ENCODE data around the gene IGFBP7.

The IGFBP7 gene

DNA sequence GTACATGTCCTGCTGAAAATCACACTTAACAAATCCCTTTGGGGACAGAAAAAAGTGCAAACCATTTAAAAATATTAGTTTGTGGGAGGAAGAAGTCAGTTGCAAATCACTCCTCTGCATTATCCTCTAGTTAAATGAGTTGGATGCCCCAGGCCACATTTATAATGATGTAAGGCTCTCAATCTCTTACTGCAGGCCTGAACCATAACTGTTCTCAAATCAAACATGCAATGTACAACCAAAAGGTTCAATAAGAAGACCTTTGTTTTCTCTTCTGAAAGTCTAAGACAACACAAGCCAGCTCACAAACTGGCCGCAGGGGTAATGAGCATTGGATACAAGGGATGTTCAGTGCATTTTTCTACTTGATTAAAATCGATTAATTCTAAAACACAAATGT, 39.7 kb downstream of the IGFBP7 start:
- TF ChIP-seq, protein P1, sequence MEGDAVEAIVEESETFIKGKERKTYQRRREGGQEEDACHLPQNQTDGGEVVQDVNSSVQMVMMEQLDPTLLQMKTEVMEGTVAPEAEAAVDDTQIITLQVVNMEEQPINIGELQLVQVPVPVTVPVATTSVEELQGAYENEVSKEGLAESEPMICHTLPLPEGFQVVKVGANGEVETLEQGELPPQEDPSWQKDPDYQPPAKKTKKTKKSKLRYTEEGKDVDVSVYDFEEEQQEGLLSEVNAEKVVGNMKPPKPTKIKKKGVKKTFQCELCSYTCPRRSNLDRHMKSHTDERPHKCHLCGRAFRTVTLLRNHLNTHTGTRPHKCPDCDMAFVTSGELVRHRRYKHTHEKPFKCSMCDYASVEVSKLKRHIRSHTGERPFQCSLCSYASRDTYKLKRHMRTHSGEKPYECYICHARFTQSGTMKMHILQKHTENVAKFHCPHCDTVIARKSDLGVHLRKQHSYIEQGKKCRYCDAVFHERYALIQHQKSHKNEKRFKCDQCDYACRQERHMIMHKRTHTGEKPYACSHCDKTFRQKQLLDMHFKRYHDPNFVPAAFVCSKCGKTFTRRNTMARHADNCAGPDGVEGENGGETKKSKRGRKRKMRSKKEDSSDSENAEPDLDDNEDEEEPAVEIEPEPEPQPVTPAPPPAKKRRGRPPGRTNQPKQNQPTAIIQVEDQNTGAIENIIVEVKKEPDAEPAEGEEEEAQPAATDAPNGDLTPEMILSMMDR (conservative IDR thresholded peaks at IDR 0.05; ENCODE audit: control insufficient read depth, insufficient read depth, low read depth, low read length), result no peak
- no peak overlapping the region for H3K4me3 ChIP-seq (ENCODE audit: control insufficient read depth, low read depth, low read length)
- no peak for DNase-seq (ENCODE audit: low read depth)

DNA sequence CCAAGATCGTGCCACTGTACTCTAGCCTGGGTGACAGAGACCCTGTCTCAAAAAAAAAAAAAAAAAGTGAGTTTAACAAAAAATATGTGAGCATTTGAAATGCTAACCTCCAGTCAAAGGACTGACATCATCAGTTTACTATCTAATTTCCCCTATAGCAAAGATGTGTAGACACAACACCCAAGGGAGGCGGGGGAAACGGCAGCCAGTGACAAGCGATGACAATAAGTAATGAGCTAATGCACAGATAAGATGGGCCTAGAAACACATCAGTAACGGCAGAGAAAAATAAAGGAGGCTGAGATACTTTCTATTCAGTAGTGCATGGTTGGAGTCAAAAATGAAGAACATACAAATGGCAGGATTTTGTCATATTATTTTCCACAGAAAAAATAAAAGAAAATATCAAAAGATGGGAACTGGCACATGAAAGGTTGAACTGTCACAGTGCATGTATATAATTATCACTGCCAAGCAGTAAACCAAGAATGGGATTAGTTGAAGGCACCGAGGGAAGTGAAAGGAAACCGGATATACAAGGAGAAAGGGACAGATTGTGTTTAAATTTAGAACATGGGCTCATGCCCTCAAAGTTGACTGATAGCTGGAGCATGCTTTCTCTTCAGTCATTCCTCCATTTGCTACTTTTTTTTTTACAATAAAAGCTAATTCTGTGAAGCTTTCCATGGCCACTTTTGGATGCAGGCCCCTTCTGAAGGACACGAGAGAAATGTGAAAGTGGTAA, 41.8 kb downstream of the IGFBP7 start:
- no peak overlapping the region for H3K4me3 ChIP-seq (ENCODE audit: control insufficient read depth, low read depth, low read length)
- TF ChIP-seq, protein P1 (conservative IDR thresholded peaks at IDR 0.05; ENCODE audit: control insufficient read depth, insufficient read depth, low read depth, low read length), result no peak
- no peak for DNase-seq (ENCODE audit: low read depth)

DNA sequence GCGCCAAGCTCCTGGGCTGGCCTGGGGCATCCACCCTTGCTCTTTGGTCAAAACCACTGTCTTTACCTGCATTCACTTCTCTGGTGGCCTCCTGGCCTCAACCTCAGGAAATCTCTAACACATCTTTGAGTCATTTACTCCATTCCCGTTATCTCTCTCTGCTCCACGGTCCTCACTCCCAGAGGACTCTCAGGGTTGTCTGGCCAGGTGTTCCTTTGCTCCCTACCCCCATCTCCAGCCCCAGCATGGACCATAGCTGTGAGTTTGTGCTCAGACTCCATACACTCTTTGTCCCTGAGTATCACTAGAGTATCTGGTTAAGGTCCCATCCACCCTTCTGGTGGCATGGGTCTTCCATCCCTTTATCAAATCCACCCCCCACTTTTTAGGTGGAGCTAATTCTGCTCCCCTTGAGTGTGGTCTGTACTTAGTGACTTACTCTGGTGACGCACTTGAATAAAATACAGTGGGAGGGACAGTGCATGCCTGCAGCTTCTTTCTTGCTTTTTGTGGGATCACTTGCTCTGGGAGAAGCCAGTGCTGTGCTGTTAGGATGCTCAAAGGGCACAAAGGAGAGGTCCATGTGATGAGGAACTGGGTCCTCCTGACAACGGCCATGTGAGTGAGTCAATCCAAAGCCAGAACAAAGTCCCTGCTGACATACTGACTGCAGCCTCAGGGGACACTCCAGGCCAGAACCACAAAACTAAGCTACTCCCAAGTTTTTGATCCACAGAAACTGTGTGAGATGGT, 44.3 kb downstream of the IGFBP7 start:
- peak overlapping the region; percentile 22 for H3K4me3 ChIP-seq (ENCODE audit: control insufficient read depth, low read depth, low read length)
- TF ChIP-seq, protein P1 (conservative IDR thresholded peaks at IDR 0.05; ENCODE audit: control insufficient read depth, insufficient read depth, low read depth, low read length), result no peak
- DNase-seq (ENCODE audit: low read depth), result peak; percentile 78

DNA sequence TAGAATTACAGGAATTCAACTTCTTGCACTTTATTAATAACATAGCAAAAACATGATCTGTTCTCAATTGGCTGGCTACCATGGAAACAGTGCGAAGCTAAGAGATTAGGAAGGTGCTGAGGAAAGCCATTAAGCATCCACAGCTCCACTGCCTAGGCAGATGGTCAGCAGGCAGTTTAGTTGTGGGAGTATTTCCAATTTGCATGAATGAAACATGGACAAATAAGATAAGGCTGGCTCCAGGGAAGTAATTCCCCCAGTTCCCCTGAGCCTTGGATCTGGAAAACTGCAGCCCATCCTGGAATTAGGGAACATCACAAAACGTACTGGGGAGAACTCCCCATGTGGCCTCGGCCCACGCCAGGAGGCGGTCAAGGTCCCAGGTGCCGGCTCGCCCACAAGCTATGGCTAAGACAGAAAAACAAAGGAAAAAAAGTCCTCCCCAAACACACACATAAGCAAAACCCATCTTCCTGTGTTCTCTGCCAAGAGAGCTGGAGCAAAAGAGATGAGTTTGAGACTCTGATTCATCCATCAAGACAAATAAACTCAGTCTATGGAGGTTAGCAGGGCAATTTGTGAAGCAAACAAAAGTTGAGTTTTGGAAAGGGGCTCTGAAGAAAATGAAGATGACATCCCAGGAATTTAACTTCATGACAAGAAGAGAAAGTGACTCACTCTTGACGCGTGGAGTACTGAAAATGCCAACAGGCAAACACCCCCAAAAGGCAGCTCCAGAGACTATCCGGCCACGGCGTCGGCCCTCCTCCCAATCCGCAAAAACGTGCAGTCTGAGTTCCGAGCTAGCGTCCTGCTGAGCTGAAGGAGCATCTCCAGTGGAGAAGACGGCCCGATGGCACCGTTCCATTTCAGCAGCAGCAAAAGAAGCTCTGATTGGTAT, 45.1 kb downstream of the IGFBP7 start:
- peak; percentile 96 for DNase-seq (ENCODE audit: low read depth)
- TF ChIP-seq, protein P1 (conservative IDR thresholded peaks at IDR 0.05; ENCODE audit: control insufficient read depth, insufficient read depth, low read depth, low read length), result no peak
- H3K4me3 ChIP-seq (ENCODE audit: control insufficient read depth, low read depth, low read length), result peak overlapping the region; percentile 22

DNA sequence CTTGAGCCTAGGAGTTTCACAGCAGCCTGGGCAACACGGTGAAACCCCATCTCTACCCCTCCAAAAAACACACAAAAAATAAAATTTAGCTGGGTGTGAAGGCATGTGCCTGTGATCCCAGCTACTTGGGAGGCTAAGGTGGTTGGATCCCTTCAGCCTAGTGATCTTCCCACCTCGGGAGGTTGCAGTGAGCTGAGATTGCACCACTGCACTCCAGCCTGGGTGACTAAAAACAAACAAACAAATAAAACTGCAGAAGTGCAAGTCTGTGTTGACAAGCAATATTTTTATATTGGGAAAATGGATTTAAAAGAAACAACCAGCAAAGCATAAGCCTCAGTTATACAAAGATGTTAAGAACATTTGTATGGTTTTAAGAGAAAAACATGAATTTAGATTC, 46.1 kb downstream of the IGFBP7 start:
- H3K4me3 ChIP-seq (ENCODE audit: control insufficient read depth, low read depth, low read length), result no peak overlapping the region
- TF ChIP-seq, protein P1 (conservative IDR thresholded peaks at IDR 0.05; ENCODE audit: control insufficient read depth, insufficient read depth, low read depth, low read length), result no peak
- DNase-seq (ENCODE audit: low read depth), result no peak

DNA sequence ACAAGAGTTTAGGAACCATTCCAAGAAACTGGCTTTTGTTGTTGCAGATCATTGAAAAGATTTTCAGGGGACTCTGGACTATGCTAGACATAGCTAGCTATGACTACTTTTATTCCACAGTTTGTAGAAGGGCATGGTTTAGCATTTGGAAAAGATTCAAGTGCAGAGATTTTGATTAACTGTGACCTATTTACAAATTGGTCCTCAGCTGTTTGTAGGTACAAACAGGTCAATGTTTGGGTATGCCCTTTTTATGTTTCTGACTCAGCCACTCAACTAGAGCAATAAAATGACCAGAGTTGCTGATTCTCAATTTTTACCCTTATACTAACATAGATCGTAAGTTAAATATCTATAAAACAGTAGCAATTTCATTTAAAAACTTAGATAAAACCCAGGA, 46.7 kb downstream of the IGFBP7 start:
- DNase-seq (ENCODE audit: low read depth), result no peak
- TF ChIP-seq, protein P1 (conservative IDR thresholded peaks at IDR 0.05; ENCODE audit: control insufficient read depth, insufficient read depth, low read depth, low read length), result no peak

More for the DNA sequence above, 46.7 kb downstream of the IGFBP7 start:
- no peak overlapping the region for H3K4me3 ChIP-seq (ENCODE audit: control insufficient read depth, low read depth, low read length)

All from fibroblast of mammary gland (primary cell).